WTC11 (cell line): ENCODE data around the gene ABLIM2.

Experiments
- ATF1 ChIP-seq: sonication (generic); formaldehyde crosslinking; IDR thresholded peaks from 2 replicates; pipeline ENCODE4 v1.8.1; 2023; ENCODE audit warnings: mild to moderate bottlenecking, moderate library complexity, missing genetic modification reagents
- CREB1 ChIP-seq: sonication (generic); formaldehyde crosslinking; IDR thresholded peaks from 2 replicates; pipeline ENCODE4 v1.8.0; 2023; ENCODE audit warnings: mild to moderate bottlenecking, missing genetic modification reagents
- CREM ChIP-seq: sonication (generic); formaldehyde crosslinking; IDR thresholded peaks from 2 replicates; pipeline ENCODE4 v1.8.1; 2022; ENCODE audit warnings: mild to moderate bottlenecking, missing genetic modification reagents, moderate library complexity
- CTCF ChIP-seq: fragments of 200-600 bp; IDR thresholded peaks from 2 replicates; pipeline ENCODE4 v1.8.0; 2022; ENCODE audit warnings: antibody characterized with exemption
- ELF4 ChIP-seq: sonication (generic); formaldehyde crosslinking; IDR thresholded peaks from 2 replicates; pipeline ENCODE4 v1.8.1; 2022; ENCODE audit warnings: low read depth, mild to moderate bottlenecking, moderate library complexity, missing genetic modification reagents
- FOXJ3 ChIP-seq: sonication (generic); formaldehyde crosslinking; IDR thresholded peaks from 2 replicates; pipeline ENCODE4 v1.9.0; 2021; ENCODE audit warnings: missing genetic modification reagents, mild to moderate bottlenecking, borderline replicate concordance
- NFE2L1 ChIP-seq: sonication (generic); formaldehyde crosslinking; IDR thresholded peaks from 2 replicates; pipeline ENCODE4 v1.8.1; 2023; ENCODE audit warnings: missing genetic modification reagents
- NFYB ChIP-seq: sonication (generic); formaldehyde crosslinking; conservative IDR thresholded peaks from 2 replicates; pipeline ENCODE4 v1.8.0; 2022; ENCODE audit warnings: low read depth, missing genetic modification reagents
- NR3C1 ChIP-seq: sonication (generic); formaldehyde crosslinking; conservative IDR thresholded peaks from 2 replicates; pipeline ENCODE4 v1.8.1; 2023; ENCODE audit warnings: low read depth, mild to moderate bottlenecking, missing genetic modification reagents
- TCF7 ChIP-seq: sonication (generic); formaldehyde crosslinking; IDR thresholded peaks from 2 replicates; pipeline ENCODE4 v1.8.0; 2022; ENCODE audit warnings: mild to moderate bottlenecking, low read depth, missing genetic modification reagents, moderate library complexity
- TEAD1 ChIP-seq: sonication (generic); formaldehyde crosslinking; IDR thresholded peaks from 2 replicates; pipeline ENCODE4 v1.8.0; 2022; ENCODE audit warnings: mild to moderate bottlenecking, missing genetic modification reagents
- ZBTB21 ChIP-seq: sonication (generic); formaldehyde crosslinking; IDR thresholded peaks from 2 replicates; pipeline ENCODE4 v1.8.1; 2023; ENCODE audit warnings: mild to moderate bottlenecking, missing genetic modification reagents, borderline replicate concordance
- TF ChIP-seq, protein P1 (sequence below): sonication (generic); formaldehyde crosslinking; conservative IDR thresholded peaks from 2 replicates; pipeline ENCODE4 v1.8.1; 2022; ENCODE audit warnings: mild to moderate bottlenecking, missing genetic modification reagents

DNA sequence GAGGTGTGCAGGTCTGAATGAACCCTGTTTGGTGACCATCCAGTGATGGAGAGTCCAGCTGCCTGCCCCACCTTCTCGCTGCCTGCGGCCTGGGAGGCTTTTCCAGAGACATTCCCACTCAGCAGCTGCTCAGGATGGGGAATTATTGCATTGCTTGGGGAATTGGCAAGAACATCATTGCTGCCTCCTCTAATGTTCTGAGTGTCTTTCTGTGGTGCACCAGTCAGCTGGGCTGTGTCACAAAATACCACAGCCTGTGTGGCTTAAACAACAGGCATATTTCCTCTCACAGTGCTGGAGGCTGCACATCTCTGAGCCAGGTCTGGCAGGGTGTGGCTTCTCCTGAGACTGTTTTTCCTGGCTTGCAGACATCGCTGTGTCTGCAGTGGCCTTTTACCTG, 132.2 kb downstream of the ABLIM2 start:
- TF ChIP-seq FOXJ3 (CRISPR knock-in tag) (no peak), CTCF (no peak), TEAD1 (CRISPR knock-in tag) (no peak), ATF1 (no peak), NFE2L1 (CRISPR knock-in tag) (no peak), NR3C1 (CRISPR knock-in tag) (no peak), CREM (CRISPR knock-in tag) (no peak), ZBTB21 (no peak), ELF4 (CRISPR knock-in tag) (no peak), TCF7 (CRISPR knock-in tag) (no peak), NFYB (CRISPR knock-in tag) (no peak), CREB1 (CRISPR knock-in tag) (no peak)
- TF ChIP-seq, protein P1, sequence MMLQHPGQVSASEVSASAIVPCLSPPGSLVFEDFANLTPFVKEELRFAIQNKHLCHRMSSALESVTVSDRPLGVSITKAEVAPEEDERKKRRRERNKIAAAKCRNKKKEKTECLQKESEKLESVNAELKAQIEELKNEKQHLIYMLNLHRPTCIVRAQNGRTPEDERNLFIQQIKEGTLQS = no peak
